AG09309 (cell line): ENCODE results near the gene TTC9B.

Source experiments
- DNase-seq: peaks from one replicate; pipeline ENCODE4 v3.0.0-alpha.2; 2010; ENCODE audit warnings: low read depth
- H3K4me3 ChIP-seq: 2 replicates; pipeline ENCODE4 v1.5.1; 2011; ENCODE audit warnings: mild to moderate bottlenecking, low read depth, low read length, moderate library complexity; ENCODE audit not compliant: control insufficient read depth
- CTCF ChIP-seq: IDR thresholded peaks from 2 replicates; pipeline ENCODE4 v1.5.1; 2011; ENCODE audit warnings: mild to moderate bottlenecking, low read depth, low read length, inconsistent platforms; ENCODE audit not compliant: insufficient read depth, control insufficient read depth; ENCODE audit errors: missing control alignments

TTC9B gene

GRCh38 chr19:40216777-40217026 is 1.5 kb downstream of the TTC9B start:
- no peak overlapping the region for H3K4me3 ChIP-seq
- no peak for DNase-seq
- no peak for TF ChIP-seq CTCF

GRCh38 chr19:40216013-40216776 is 2.0 kb downstream of the TTC9B start:
- H3K4me3 ChIP-seq, result no peak overlapping the region
- DNase-seq, result no peak
- TF ChIP-seq CTCF, result no peak

- no peak for DNase-seq
- TF ChIP-seq CTCF, result no peak
- no peak overlapping the region for H3K4me3 ChIP-seq
These were observed 3.2 kb downstream of the TTC9B start for GRCh38 chr19:40214936-40215335.

GRCh38 chr19:40213882-40214570 is 4.2 kb downstream of the TTC9B start:
- TF ChIP-seq CTCF, result no peak
- no peak for DNase-seq

GRCh38 chr19:40213251-40213829 is 4.8 kb downstream of the TTC9B start:
- no peak overlapping the region for H3K4me3 ChIP-seq
- no peak for DNase-seq
- no peak for TF ChIP-seq CTCF

More at GRCh38 chr19:40213882-40214570, 4.2 kb downstream of the TTC9B start:
- no peak overlapping the region for H3K4me3 ChIP-seq

- TF ChIP-seq CTCF, result no peak
- no peak for DNase-seq
- no peak overlapping the region for H3K4me3 ChIP-seq
These were observed 7.3 kb downstream of the TTC9B start for GRCh38 chr19:40210889-40211288.

- no peak for DNase-seq
- no peak overlapping the region for H3K4me3 ChIP-seq
- no peak for TF ChIP-seq CTCF
These were observed 9.6 kb downstream of the TTC9B start for GRCh38 chr19:40208602-40209001.
